HEK293T (cell line): ENCODE data around the gene NEO1.

Source experiments
- ARNT ChIP-seq: fragments of 450-650 bp; IDR thresholded peaks from 2 replicates; pipeline ENCODE4 v1.6.1; 2017; ENCODE audit warnings: mild to moderate bottlenecking
- CTBP1 ChIP-seq: fragments of 450-650 bp; IDR thresholded peaks from 2 replicates; pipeline ENCODE4 v1.6.1; 2016; ENCODE audit warnings: borderline replicate concordance
- ELF4 ChIP-seq: fragments of 450-650 bp; IDR thresholded peaks from 2 replicates; pipeline ENCODE4 v1.6.1; 2017; ENCODE audit warnings: antibody characterized with exemption
- FOXA1 ChIP-seq: fragments of 450-650 bp; IDR thresholded peaks from 2 replicates; pipeline ENCODE4 v1.6.1; 2016; ENCODE audit warnings: mild to moderate bottlenecking
- FOXK2 ChIP-seq: fragments of 450-650 bp; IDR thresholded peaks from 2 replicates; pipeline ENCODE4 v1.6.1; 2016; ENCODE audit warnings: mild to moderate bottlenecking
- FOXM1 ChIP-seq: fragments of 450-650 bp; IDR thresholded peaks from 2 replicates; pipeline ENCODE4 v1.6.1; 2017; ENCODE audit warnings: mild to moderate bottlenecking, borderline replicate concordance
- SP1 ChIP-seq: fragments of 450-650 bp; IDR thresholded peaks from 2 replicates; pipeline ENCODE4 v1.6.1; 2017
- ZNF384 ChIP-seq: fragments of 450-650 bp; IDR thresholded peaks from 2 replicates; pipeline ENCODE4 v1.6.1; 2016

GRCh38 chr15:73231661-73232419 is 179.6 kb downstream of the NEO1 start:
- TF ChIP-seq FOXM1 (no peak), SP1 (no peak), ELF4 (no peak), ARNT (no peak), FOXK2 (no peak), CTBP1 (no peak), ZNF384 (no peak), FOXA1 (no peak)
